Measurements from ENCODE around the gene WDR53.

- TF ChIP-seq CTCF (IDR thresholded peaks at IDR 0.05) (no peak), POLR2A (IDR thresholded peaks at IDR 0.05) (no peak)
These were observed 36.9 kb downstream of the WDR53 start for GRCh38 chr3:196531418-196531817.

All from transverse colon (tissue), 3 donors.